WTC11 (cell line): ENCODE results near the gene CD300LD. TPM values are rescaled to one million over a fixed set of nuclear protein-coding genes. Genes with fewer than 3 reads are reported as not detected.

Experiments used
- ATAC-seq: fragments of 200-7000 bp; cut with Tn5 transposase; 2 replicates; pipeline ENCODE4 v1.10.0; 2021; ENCODE audit warnings: mild to moderate bottlenecking, moderate library complexity
- CTCF ChIA-PET: fragments of 300-600 bp; sonication (Branson Sonifier 250); formaldehyde crosslinking; loops from one replicate; lab custom pipeline; 2021; ENCODE audit warnings: antibody characterized with exemption; lab: Charles Lee
- POLR2A ChIA-PET: fragments of 350-600 bp; sonication (Branson Sonifier 250); formaldehyde crosslinking; loops from one replicate; lab custom pipeline; 2021; ENCODE audit warnings: antibody characterized with exemption; lab: Charles Lee
- DNase-seq: peaks from one replicate; pipeline ENCODE4 v3.0.0; 2021; ENCODE audit warnings: low spot score
- H3K27ac Mint-ChIP-seq: 2 replicates; pipeline ENCODE4 v1.8.0; 2021; ENCODE audit warnings: mixed read lengths
- H3K27me3 Mint-ChIP-seq: 2 replicates; pipeline ENCODE4 v1.8.0; 2021; ENCODE audit warnings: low read depth, mild to moderate bottlenecking, moderate library complexity, mixed read lengths
- H3K36me3 Mint-ChIP-seq: 2 replicates; pipeline ENCODE4 v1.8.0; 2021; ENCODE audit warnings: mixed read lengths
- H3K4me1 Mint-ChIP-seq: 2 replicates; pipeline ENCODE4 v1.8.0; 2022; ENCODE audit warnings: mixed read lengths
- H3K4me3 Mint-ChIP-seq: 2 replicates; pipeline ENCODE4 v1.8.0; 2021; ENCODE audit warnings: mild to moderate bottlenecking, moderate library complexity, mixed read lengths
- H3K9me3 Mint-ChIP-seq: 2 replicates; pipeline ENCODE4 v1.8.0; 2021; ENCODE audit warnings: mixed read lengths
- ARID4B ChIP-seq: sonication (generic); formaldehyde crosslinking; IDR thresholded peaks from 2 replicates; pipeline ENCODE4 v1.8.0; 2023; ENCODE audit warnings: missing genetic modification reagents, mild to moderate bottlenecking, borderline replicate concordance
- ATF3 ChIP-seq: sonication (generic); formaldehyde crosslinking; conservative IDR thresholded peaks from 2 replicates; pipeline ENCODE4 v1.8.1; 2022; ENCODE audit warnings: mild to moderate bottlenecking, missing genetic modification reagents
- CDX4 ChIP-seq: fragments of 250-450 bp; sonication (Bioruptor Pico); IDR thresholded peaks from 2 replicates; pipeline ENCODE4 v1.9.0; 2021; ENCODE audit warnings: moderate library complexity, mild to moderate bottlenecking, inconsistent platforms, borderline replicate concordance
- CREB1 ChIP-seq: sonication (generic); formaldehyde crosslinking; IDR thresholded peaks from 2 replicates; pipeline ENCODE4 v1.8.0; 2023; ENCODE audit warnings: mild to moderate bottlenecking, missing genetic modification reagents
- ETV6 ChIP-seq: sonication (generic); formaldehyde crosslinking; IDR thresholded peaks from 2 replicates; pipeline ENCODE4 v1.8.1; 2022; ENCODE audit warnings: mild to moderate bottlenecking, missing genetic modification reagents
- IRF1 ChIP-seq: sonication (generic); formaldehyde crosslinking; IDR thresholded peaks from 2 replicates; pipeline ENCODE4 v1.8.0; 2023; ENCODE audit warnings: missing genetic modification reagents
- NR2C2 ChIP-seq: sonication (generic); formaldehyde crosslinking; IDR thresholded peaks from 2 replicates; pipeline ENCODE4 v1.8.0; 2022; ENCODE audit warnings: mild to moderate bottlenecking, missing genetic modification reagents
- TCF7 ChIP-seq: sonication (generic); formaldehyde crosslinking; IDR thresholded peaks from 2 replicates; pipeline ENCODE4 v1.8.0; 2022; ENCODE audit warnings: mild to moderate bottlenecking, low read depth, missing genetic modification reagents, moderate library complexity
- USF1 ChIP-seq: sonication (generic); formaldehyde crosslinking; IDR thresholded peaks from 2 replicates; pipeline ENCODE4 v1.8.0; 2022; ENCODE audit warnings: mild to moderate bottlenecking, missing genetic modification reagents
- ZBTB21 ChIP-seq: sonication (generic); formaldehyde crosslinking; IDR thresholded peaks from 2 replicates; pipeline ENCODE4 v1.8.1; 2023; ENCODE audit warnings: mild to moderate bottlenecking, missing genetic modification reagents, borderline replicate concordance
- ZMAT4 ChIP-seq: fragments of 250-450 bp; sonication (Bioruptor Pico); IDR thresholded peaks from 2 replicates; pipeline ENCODE4 v1.9.0; 2021; ENCODE audit warnings: mild to moderate bottlenecking
- ZNF671 ChIP-seq: fragments of 250-450 bp; sonication (Bioruptor Pico); IDR thresholded peaks from 2 replicates; pipeline ENCODE4 v1.8.0; 2021; ENCODE audit warnings: mild to moderate bottlenecking
- total RNA-seq: library from RNA; stranded (reverse); gene quantifications from 3 replicates; pipeline ENCODE4 v1.2.3, GENCODE V29; 2021

CD300LD gene
- total RNA-seq, 1 experiment from 2014 or later = not detected

- Mint-ChIP-seq H3K4me3 (no peak overlapping the region), H3K36me3 (no peaks in the 10 kb centered on the region), H3K27me3 (peaks cover 6% of the 10 kb centered on the region), H3K4me1 (no peaks in the 10 kb centered on the region), H3K27ac (no peak overlapping the region), H3K9me3 (no peaks in the 10 kb centered on the region)
- DNase-seq (peak; percentile 27), ATAC-seq (peak; percentile 62)
- POLR2A ChIA-PET = no interaction called here
- TF ChIP-seq CREB1 = no peak
- no peak for TF ChIP-seq IRF1 (CRISPR knock-in tag)
- no peak for TF ChIP-seq ARID4B (CRISPR knock-in tag)
- 0 out of 2 replicates have a peak, but pooled peaks have one; percentile 27 for TF ChIP-seq ETV6 (CRISPR knock-in tag)
- no peak for TF ChIP-seq CDX4
- no peak for TF ChIP-seq ZNF671 (CRISPR knock-in tag)
- CTCF ChIA-PET = interaction anchor here (1.0 to 1.3 kb wide), 2 partner anchors 44 to 47 kb away, joined by 3 read pairs; no protein-coding TSS in a partner anchor
Measured at GRCh38 chr17:74610108-74610507, 18.0 kb upstream of the CD300LD start.

GRCh38 chr17:74608511-74608910, 16.4 kb upstream of the CD300LD start:
- Mint-ChIP-seq H3K27me3 (peaks cover 6% of the 10 kb centered on the region), H3K27ac (no peak overlapping the region)
- DNase-seq (no peak), ATAC-seq (no peak)
- POLR2A ChIA-PET = no interaction called here
- no peak for TF ChIP-seq TCF7 (CRISPR knock-in tag)
- no peak for TF ChIP-seq ATF3 (CRISPR knock-in tag)
- TF ChIP-seq ZMAT4 (CRISPR knock-in tag) = no peak
- no peak for TF ChIP-seq NR2C2 (CRISPR knock-in tag)
- TF ChIP-seq ZNF671 (CRISPR knock-in tag) = no peak
- no peak for TF ChIP-seq USF1
- TF ChIP-seq, all 79 proteins: peak for 0
- H3K36me3 Mint-ChIP-seq = no peaks in the 10 kb centered on the region
- CTCF ChIA-PET = no interaction called here
- no peaks in the 10 kb centered on the region for H3K4me1 Mint-ChIP-seq
- no peak overlapping the region for H3K4me3 Mint-ChIP-seq
- H3K9me3 Mint-ChIP-seq = no peaks in the 10 kb centered on the region

GRCh38 chr17:74607221-74607620, 15.1 kb upstream of the CD300LD start:
- Mint-ChIP-seq H3K27ac (no peak overlapping the region), H3K27me3 (peaks cover 6% of the 10 kb centered on the region), H3K4me1 (no peaks in the 10 kb centered on the region), H3K36me3 (no peaks in the 10 kb centered on the region), H3K4me3 (no peak overlapping the region), H3K9me3 (no peaks in the 10 kb centered on the region)
- TF ChIP-seq ZBTB21 (CRISPR knock-in tag) = no peak
- CTCF ChIA-PET = no interaction called here
- ATAC-seq = no peak
- POLR2A ChIA-PET = no interaction called here
- DNase-seq = no peak
